Measurements from ENCODE around the gene GNAQ. TPM values are rescaled to one million over a fixed set of nuclear protein-coding genes. Genes with fewer than 3 reads are reported as not detected.

GNAQ gene
- total and polyA plus RNA-seq, 2 of the 4 experiments (the other 2 are of a cell fraction), result 23.1 to 50.7 TPM

- dilution Hi-C loops (cut with HindIII; ENCODE audit: low sequenced_read_pairs, unreplicated experiment), result no loop called here
- Histone ChIP-seq H3K9me1 (ENCODE audit: insufficient read depth, low read length) (peaks cover 19% of the 10 kb centered on the region), H3K9me3 (ENCODE audit: control insufficient read depth, insufficient read depth, low read length) (no peaks in the 10 kb centered on the region), H3K36me3 (ENCODE audit: control insufficient read depth, insufficient read depth, low read length) (no peaks in the 10 kb centered on the region), H2BK120ac (ENCODE audit: low read depth, low read length) (no peak overlapping the region), H3K4me3 (ENCODE audit: insufficient read depth, low read depth, low read length) (no peak overlapping the region), H2BK20ac (ENCODE audit: low read depth, low read length) (no peak overlapping the region), H4K20me1 (ENCODE audit: insufficient read depth, low read length) (peaks cover 32% of the 10 kb centered on the region; the same call in 1 of the 2 replicates), H3K18ac (ENCODE audit: low read depth, low read length) (no peak overlapping the region), H3K27me3 (ENCODE audit: control insufficient read depth, insufficient read depth, low read length) (no peaks in the 10 kb centered on the region), H2BK15ac (ENCODE audit: low read depth, low read length) (no peak overlapping the region), H4K8ac (ENCODE audit: low read depth in 2 of 2, low read length in 2 of 2) (no peak overlapping the region), H3K56ac (ENCODE audit: extremely low read depth, insufficient read depth, low read length) (no peak overlapping the region), H3K9ac (ENCODE audit: low read depth, low read length) (no peak overlapping the region), H2BK5ac (ENCODE audit: low read depth, low read length, poor library complexity, severe bottlenecking) (no peak overlapping the region), H2AFZ (replicated peaks; ENCODE audit: low read length, poor library complexity) (no peak overlapping the region), H3K27ac (ENCODE audit: insufficient read depth, low read length) (no peak overlapping the region), H2AK9ac (replicated peaks; ENCODE audit: low read depth, low read length, poor library complexity) (no peak overlapping the region), H3K4me1 (ENCODE audit: control insufficient read depth, insufficient read depth, low read length) (peaks cover 6% of the 10 kb centered on the region), H4K91ac (ENCODE audit: insufficient read depth, low read depth, low read length) (no peak overlapping the region), H3K4ac (ENCODE audit: low read depth, low read length) (no peak overlapping the region), H3K4me2 (ENCODE audit: low read depth, low read length) (no peak overlapping the region), H4K5ac (ENCODE audit: low read depth, low read length) (no peak overlapping the region), H3K14ac (replicated peaks; ENCODE audit: low read depth, low read length) (no peak overlapping the region), H3K79me1 (ENCODE audit: low read depth in 1 of 2, low read length in 2 of 2) (peaks cover 31 to 49% of the 10 kb centered on the region in 2 experiments), H2AK5ac (ENCODE audit: low read depth, low read length) (no peak overlapping the region), H3K23ac (ENCODE audit: low read depth, low read length) (no peak overlapping the region)
- ATAC-seq (ENCODE audit: low read depth) (no peak), DNase-seq (no peak)
- no peak for TF ChIP-seq ELK1 (IDR thresholded peaks at IDR 0.05; ENCODE audit: borderline replicate concordance, low read depth, low read length)
- no peak for TF ChIP-seq RCOR1 (IDR thresholded peaks at IDR 0.05; ENCODE audit: insufficient replicate concordance, low read length)
- TF ChIP-seq USF2 (IDR thresholded peaks at IDR 0.05; ENCODE audit: low read depth, low read length), result no peak
- no peak for TF ChIP-seq CTCF (conservative IDR thresholded peaks at IDR 0.05; ENCODE audit: low read depth, low read length)
- no peak for TF ChIP-seq CEBPB (IDR thresholded peaks at IDR 0.05; ENCODE audit: low read depth, low read length)
- no peak for TF ChIP-seq FOS (IDR thresholded peaks at IDR 0.05; ENCODE audit: low read depth, low read length)
- TF ChIP-seq BHLHE40 (IDR thresholded peaks at IDR 0.05; ENCODE audit: low read depth, low read length), result no peak
- TF ChIP-seq MAFK (IDR thresholded peaks at IDR 0.05; ENCODE audit: low read depth, low read length), result no peak
- TF ChIP-seq RAD21 (IDR thresholded peaks at IDR 0.05; ENCODE audit: low read length), result no peak
- no peak for TF ChIP-seq RFX5 (IDR thresholded peaks at IDR 0.05; ENCODE audit: low read depth, low read length)
- TF ChIP-seq POLR2A (IDR thresholded peaks at IDR 0.05; ENCODE audit: low read depth, low read length), result no peak
- TF ChIP-seq SMC3 (IDR thresholded peaks at IDR 0.05; ENCODE audit: low read depth, low read length), result no peak
- no peak for TF ChIP-seq MXI1 (IDR thresholded peaks at IDR 0.05; ENCODE audit: borderline replicate concordance, low read depth, low read length)
- TF ChIP-seq NFE2L2 (IDR thresholded peaks at IDR 0.05; ENCODE audit: low read depth, low read length), result no peak
- TF ChIP-seq CHD1 (IDR thresholded peaks at IDR 0.05; ENCODE audit: low read depth, low read length), result no peak
- TF ChIP-seq MAZ (IDR thresholded peaks at IDR 0.05; ENCODE audit: borderline replicate concordance, low read depth, low read length), result no peak
- no CpG with 5 or more reads among the region's 1 CpG for WGBS, 2 experiments (ENCODE audit: extremely low coverage in 2 of 2, insufficient read length in 1 of 2)
- no TSS peak for BruUV-seq (replicated peaks)
- intact Hi-C loops (cut with micrococcal nuclease), result loop anchor here (10.0 kb wide), 1 partner anchor 275 kb away; the partner anchor contains the start of gene CEP78
- in situ Hi-C loops (cut with MboI; ENCODE audit: low sequenced_read_pairs), result no loop called here
- POLR2A ChIA-PET (ENCODE audit: unreplicated experiment), result no interaction called here
- CTCF ChIA-PET, result no interaction called here
Observed at GRCh38 chr9:77959803-77960202, 71.8 kb downstream of the GNAQ start.

All from IMR-90 (cell line).